ENCODE measurements around the gene TCTN3.
"Not testable (repeated sequence)": the region's sequence is repeated elsewhere in the genome, so short reads cannot be mapped to it uniquely, and the experiment has no call there.

TCTN3 gene

DNA sequence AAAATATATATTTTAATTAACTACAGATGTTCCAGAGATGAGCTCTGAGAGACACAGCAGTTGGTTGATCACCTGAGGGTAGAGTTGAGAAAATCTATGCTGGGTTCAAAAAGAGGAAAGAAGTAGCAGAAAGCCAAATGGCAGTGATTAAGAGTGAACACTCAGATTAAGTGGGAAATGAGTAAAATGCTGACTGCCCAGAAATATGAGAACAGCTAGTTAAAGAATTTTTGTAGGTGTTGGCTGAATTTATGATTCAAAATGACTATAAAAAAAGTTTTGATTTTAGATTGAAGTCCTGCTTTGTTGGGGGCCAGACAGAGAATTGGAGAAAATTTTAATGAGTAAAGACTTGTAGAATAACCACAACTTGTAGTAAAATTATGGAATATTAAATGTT lies 9.8 kb downstream of the TCTN3 start:
- DNase-seq: no peak

DNA sequence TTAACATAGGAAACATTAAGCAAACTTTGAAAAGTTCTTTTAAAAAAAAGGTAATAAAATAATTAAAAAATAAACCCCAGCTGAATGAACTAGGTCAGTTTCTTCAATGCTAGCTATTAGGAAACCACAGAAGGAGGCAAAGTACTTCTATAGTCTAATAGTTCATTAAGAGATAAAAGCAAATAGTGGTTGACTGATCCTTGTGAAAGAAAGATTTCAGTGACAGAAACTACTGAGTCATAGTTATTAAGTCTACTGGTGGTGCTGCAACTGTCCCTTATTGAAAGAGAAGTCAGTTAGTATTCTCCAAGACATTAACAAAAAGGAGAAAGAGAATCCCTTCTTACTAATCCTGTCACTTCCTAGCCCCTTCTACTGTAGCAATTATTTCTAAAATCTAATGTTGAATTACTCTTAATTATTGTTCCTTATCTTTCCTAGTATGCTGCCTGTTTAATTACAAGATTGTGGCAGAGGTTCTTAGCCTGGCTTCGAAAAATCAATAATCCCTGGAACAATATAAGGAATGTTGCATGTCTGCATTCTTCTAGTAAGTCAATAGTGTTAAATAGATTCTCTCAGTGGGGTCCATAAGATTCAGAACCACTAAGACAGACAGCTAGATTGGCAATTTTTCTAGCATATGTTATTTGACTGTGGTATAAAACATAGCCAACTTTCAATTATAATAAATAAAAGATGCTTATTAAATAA lies 18.2 kb downstream of the TCTN3 start:
- DNase-seq: no peak

DNA sequence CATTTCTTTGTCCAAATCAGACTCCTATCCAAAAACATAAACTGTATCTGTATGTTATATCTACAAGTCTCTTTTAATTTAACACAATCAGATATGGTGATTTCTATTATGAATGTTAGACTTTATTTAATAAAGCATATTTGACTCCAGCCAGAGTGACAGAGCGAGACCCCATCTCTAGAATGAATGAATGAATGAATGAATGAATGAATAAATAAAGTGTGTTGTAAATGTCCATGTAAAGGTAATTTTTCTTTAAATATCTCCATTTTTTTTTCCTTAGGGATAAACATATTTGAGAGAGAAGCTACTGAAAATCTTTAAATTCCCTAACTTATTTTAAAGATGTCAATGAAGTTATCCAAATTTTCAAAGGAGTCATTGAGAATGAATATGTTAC lies 19.1 kb downstream of the TCTN3 start:
- no peak for DNase-seq

DNA sequence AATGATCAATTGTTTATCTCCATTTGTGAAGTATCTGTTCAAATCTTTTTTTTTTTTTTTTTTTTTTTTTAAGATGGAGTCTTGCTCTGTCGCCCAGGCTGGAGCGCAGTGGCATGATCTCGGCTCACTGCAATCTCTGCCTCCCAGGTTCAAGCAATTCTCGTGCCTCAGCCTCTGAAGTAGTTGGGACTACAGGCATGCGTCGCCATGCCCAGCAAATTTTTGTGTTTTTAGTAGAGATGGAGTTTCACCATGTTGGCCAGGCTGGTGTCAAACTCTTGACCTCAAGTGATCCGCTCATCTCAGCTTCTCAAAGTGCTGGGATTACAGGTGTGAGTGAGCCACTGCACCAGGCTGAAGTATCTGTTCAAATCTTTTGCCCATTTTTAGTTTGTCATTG lies 21.1 kb downstream of the TCTN3 start:
- DNase-seq: not testable (repeated sequence)

DNA sequence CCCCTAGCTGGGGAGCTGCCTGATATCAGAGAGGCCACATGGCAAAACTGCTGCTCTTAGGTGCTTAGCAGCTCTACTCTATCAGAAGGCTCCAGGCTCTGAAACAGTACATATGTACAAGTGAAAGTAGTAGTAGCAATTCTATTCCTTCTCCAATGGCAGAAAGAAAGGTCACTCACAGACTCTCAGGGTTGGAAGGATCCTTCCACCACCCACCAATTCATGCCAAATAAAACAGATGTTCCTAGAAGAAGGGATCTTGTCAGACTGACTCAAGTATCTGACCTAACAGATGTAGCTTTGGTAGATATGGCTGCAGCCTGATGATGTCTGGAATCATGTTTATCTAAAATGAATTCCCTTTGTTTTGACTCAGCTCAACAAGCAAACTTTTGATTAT lies 29.2 kb downstream of the TCTN3 start:
- no peak for DNase-seq

- no peak for DNase-seq
Measured at GRCh38 chr10:95663496-95663895, 30.2 kb downstream of the TCTN3 start.

DNA sequence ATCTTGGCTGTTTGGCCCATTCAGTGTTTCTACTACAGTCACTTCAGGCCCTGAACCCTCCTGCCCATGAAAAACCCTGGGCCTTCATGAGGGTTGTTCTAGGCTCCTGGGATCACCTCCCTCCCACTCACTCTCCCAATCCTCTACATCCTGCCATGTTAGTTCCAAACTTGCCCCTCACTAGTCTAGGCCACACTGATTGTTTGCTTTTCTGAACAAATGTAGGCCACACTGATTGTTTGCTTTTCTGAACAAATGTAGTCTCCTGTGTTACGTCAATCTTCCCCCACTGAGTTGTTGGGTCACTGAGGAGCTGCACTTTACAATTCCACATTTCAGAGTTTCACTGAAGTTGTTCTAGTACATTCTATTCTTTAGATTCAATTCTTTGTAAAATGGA lies 31.9 kb downstream of the TCTN3 start:
- DNase-seq: no peak

- DNase-seq: no peak
Measured at GRCh38 chr10:95660283-95660682, 33.4 kb downstream of the TCTN3 start.

GRCh38 chr10:95657250-95657649 lies 36.5 kb downstream of the TCTN3 start:
- DNase-seq: no peak

- peak; percentile 91 for DNase-seq
Measured at GRCh38 chr10:95656291-95657164, 37.2 kb downstream of the TCTN3 start, which contains the start of gene ALDH18A1. ALDH18A1 (minus strand) TSS chr10:95656711; CDS start chr10:95653377, 3,334 bp downstream.

- DNase-seq: peak; percentile 10
Measured at GRCh38 chr10:95655571-95656290, 38.0 kb downstream of the TCTN3 start.

DNA sequence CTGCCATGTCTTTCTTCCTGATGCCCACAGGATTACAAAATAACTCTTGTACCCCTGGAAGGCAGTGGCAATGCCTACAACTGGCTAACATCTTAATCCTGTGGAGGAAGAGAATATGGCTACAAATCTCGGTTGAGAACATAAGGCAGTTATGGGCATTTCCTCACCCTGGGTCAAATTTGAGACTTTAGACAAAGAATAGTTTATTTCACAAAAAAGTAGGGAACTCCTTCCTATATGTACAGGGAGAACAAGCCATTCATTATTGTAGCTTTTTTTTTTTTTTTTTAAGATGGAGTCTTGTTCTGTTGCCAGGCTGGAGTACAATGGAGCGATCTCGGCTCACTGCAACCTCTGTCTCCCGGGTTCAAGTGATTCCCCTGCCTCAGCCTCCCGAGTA lies 39.8 kb downstream of the TCTN3 start:
- no peak for DNase-seq

DNA sequence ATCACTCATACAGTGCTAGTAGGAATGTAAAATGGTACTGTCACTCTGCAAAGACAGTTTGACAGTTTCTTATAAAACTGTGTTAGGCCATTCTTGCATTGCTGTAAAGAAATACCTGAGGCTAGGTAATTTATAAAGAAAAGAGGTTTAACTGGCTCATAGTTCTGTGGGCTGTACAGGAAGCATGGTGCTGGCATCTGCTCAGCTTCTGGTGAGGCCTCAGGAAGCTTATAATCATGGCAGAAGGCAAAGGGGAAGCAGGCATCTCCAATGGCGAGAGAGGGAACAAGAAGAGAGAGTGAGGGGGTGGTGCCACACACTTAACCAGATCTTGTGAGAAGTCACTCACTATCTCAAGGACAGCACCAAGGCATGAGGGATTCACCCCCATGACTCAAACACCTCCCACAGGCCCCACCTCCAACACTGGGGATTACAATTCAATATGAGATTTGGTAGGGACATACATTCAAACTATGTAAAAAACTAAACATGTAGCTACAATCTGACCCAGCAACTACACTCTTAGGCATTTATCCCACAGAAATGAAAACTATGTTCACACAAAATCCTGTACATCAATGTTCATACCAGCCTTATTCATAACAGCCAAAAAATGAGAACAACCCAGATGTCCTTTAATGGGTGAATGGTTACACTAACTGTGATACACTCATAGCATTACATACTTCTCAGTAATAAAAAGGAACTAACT lies 42.2 kb downstream of the TCTN3 start:
- DNase-seq: peak; percentile 7

- DNase-seq: no peak
Measured at GRCh38 chr10:95650232-95650631, 43.5 kb downstream of the TCTN3 start.

GRCh38 chr10:95648138-95648537 lies 45.6 kb downstream of the TCTN3 start:
- no peak for DNase-seq

DNA sequence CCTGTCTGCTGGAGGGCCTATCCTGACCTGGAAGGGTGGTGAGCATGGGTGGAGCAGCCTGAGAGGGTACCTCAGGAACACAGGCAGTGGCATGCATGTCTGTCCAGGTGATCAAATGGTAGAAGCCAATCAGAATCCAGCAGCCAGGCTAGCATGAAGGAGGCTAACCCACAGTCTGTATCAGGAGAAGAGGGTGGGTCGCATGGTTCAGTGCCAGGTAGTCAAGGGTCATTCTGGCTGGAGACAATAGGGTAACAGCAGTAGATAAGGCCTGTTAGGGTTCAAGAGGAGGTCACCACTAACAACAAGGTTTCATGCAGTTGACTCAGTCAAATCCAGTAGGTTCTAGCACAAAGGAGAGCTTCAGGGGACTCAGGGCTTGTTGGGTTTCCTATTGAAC lies 47.6 kb downstream of the TCTN3 start:
- DNase-seq: no peak

DNA sequence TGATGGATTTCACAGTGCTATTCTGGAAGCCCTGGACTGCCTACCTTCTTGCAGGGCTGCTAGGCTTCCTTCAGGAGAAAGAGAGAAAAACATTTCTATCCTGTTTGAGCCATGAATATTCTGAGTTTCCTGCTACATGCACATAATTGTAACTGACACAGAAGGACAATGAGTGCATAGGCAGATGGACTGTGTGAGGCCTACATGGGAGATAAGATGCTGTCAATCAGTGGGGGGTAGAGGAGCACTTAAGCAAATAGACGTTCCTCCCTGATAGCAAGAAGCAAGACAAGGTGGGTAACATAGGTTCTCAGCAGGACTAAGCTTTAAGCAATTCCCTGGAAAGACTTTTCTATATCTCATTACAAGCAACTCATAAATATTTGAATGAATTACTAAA lies 48.8 kb downstream of the TCTN3 start:
- no peak for DNase-seq

DNA sequence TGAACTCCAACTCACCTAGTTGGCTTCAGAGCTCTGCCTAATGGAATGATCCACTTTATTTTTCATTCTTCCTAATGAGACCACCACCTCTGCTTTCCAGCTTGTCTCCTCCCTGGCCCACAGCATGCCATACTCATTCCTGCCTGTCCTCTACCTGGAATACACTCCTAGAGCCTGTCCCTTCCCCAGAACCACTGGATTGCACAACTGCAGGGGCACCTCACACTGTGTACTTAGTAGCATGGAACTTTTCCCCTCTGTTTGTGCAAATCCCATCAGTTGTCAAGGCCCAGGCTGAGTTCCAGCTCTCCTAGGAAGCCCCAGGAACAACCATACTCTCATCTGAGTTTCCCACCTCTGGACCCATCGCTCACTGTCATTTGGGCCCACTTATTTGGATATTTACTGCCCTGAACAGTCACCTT lies 52.8 kb downstream of the TCTN3 start:
- DNase-seq: no peak

GRCh38 chr10:95637911-95638310 lies 55.8 kb downstream of the TCTN3 start:
- DNase-seq: no peak

- no peak for DNase-seq
Measured at GRCh38 chr10:95637140-95637539, 56.6 kb downstream of the TCTN3 start.

DNA sequence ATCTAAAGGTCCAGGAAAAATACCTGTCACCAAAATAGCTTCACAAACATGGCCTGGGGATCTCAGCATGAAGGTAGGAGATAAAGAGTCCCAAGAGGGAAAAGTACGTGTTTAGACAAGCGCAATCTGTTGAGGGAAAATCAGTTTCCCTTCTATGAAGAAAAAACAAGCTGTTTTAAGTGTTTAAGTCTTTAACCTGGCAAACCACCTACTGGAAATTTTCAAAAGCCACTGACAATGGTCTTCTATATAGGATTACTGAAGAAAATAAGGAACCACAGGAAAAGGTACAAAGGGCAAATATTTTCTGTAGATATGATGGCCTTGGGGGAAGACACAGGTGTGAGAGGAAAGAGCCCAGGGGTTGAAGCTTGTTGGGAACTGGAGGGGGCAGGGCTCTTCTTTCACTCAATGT lies 58.4 kb downstream of the TCTN3 start:
- no peak for DNase-seq

DNA sequence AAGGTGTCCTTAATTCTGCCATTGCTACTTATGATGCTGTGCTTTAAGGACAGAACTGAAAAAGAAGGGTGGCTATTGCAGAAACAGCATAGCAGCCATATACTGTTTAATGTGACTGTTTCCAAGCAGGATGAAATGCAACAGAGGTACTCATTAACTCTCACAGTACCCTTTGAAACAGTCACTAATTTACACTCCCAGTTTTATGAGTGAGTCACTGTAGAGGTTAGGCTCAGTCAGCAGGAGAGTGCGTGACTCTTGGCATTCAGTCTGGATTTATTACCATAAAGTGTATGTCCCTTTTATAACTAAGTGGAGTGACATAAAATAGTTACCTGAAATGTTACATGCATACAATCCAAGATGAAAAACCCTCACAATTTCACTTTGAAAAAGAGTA lies 64.9 kb downstream of the TCTN3 start:
- no peak for DNase-seq

- DNase-seq: no peak
Measured at GRCh38 chr10:95626500-95626899, 67.2 kb downstream of the TCTN3 start.

Data from stimulated activated CD4-positive, alpha-beta T cell treated with anti-CD3 and anti-CD28 coated beads, Interleukin-1b, Interleukin-23, amount 100 ng/mL, for 48 hours (primary cell).